Osteocyte (in vitro differentiated cells): ENCODE results near the gene TIMM13. TPM values are rescaled to one million over a fixed set of nuclear protein-coding genes. Genes with fewer than 3 reads are reported as not detected.

ENCODE experiments used
- DNase-seq: peaks from one replicate; pipeline ENCODE4 v3.0.0; 2021; ENCODE audit warnings: mixed read lengths; ENCODE audit not compliant: unreplicated experiment; ENCODE audit errors: extremely low spot score
- H3K27ac Mint-ChIP-seq: one replicate; pipeline ENCODE4 v1.8.0; 2021; ENCODE audit warnings: mild to moderate bottlenecking, mixed read lengths; ENCODE audit not compliant: unreplicated experiment
- H3K27me3 Mint-ChIP-seq: one replicate; pipeline ENCODE4 v1.8.0; 2021; ENCODE audit warnings: mixed read lengths; ENCODE audit not compliant: unreplicated experiment
- H3K36me3 Mint-ChIP-seq: one replicate; pipeline ENCODE4 v1.8.0; 2021; ENCODE audit warnings: mixed read lengths; ENCODE audit not compliant: unreplicated experiment
- H3K4me1 Mint-ChIP-seq: one replicate; pipeline ENCODE4 v1.8.0; 2021; ENCODE audit warnings: mixed read lengths; ENCODE audit not compliant: unreplicated experiment
- H3K4me3 Mint-ChIP-seq: one replicate; pipeline ENCODE4 v1.8.0; 2021; ENCODE audit warnings: mild to moderate bottlenecking, moderate library complexity, mixed read lengths; ENCODE audit not compliant: unreplicated experiment
- H3K9me3 Mint-ChIP-seq: one replicate; pipeline ENCODE4 v1.8.0; 2021; ENCODE audit warnings: mixed read lengths; ENCODE audit not compliant: unreplicated experiment
- total RNA-seq: library from RNA; stranded (reverse); gene quantifications from 2 replicates; pipeline ENCODE4 v1.2.1, GENCODE V29; 2021
- TF ChIP-seq, protein P1 (sequence below): fragments of 200-600 bp; sonication (generic); IDR thresholded peaks from 2 replicates; pipeline ENCODE4 v1.5.0; 2021; ENCODE audit warnings: antibody characterized with exemption, mild to moderate bottlenecking, moderate library complexity

Gene TIMM13
- total RNA-seq, 1 donor from 2014 or later = 108 TPM

DNA sequence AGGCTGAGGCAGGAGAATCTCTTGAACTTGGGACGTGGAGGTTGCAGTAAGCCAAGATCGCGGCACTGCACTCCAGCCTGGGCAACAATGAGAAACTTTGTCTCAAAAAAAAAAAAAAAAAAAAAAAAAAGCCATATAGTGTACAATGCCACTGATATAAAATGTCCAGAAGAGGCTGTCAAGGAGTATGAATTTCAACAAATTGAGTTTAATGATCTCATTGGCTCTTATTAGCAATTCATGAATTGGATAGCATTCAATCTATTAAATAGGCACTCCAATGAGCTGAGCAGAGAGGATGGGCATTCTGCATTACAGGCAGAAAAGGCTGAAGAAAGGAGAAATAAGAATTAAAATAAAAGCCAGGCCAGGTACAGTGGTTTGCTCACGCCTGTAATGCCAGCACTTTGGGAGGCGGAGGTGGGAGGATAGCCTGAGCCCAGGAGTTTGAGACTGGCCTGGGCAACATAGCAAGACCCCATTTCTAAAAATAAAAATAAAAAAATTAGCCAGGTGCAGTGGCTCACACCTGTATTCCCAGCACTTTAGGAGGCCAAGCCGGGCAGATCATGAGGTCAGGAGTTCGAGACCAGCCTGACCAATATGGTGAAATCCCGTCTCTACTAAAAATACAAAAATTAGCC is 30.1 kb upstream of the TIMM13 start:
- TF ChIP-seq, protein P1, sequence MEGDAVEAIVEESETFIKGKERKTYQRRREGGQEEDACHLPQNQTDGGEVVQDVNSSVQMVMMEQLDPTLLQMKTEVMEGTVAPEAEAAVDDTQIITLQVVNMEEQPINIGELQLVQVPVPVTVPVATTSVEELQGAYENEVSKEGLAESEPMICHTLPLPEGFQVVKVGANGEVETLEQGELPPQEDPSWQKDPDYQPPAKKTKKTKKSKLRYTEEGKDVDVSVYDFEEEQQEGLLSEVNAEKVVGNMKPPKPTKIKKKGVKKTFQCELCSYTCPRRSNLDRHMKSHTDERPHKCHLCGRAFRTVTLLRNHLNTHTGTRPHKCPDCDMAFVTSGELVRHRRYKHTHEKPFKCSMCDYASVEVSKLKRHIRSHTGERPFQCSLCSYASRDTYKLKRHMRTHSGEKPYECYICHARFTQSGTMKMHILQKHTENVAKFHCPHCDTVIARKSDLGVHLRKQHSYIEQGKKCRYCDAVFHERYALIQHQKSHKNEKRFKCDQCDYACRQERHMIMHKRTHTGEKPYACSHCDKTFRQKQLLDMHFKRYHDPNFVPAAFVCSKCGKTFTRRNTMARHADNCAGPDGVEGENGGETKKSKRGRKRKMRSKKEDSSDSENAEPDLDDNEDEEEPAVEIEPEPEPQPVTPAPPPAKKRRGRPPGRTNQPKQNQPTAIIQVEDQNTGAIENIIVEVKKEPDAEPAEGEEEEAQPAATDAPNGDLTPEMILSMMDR = no peak
- DNase-seq = no peak
- no peaks in the 10 kb centered on the region for H3K27me3 Mint-ChIP-seq
- peak overlapping the region; percentile 76 for H3K4me3 Mint-ChIP-seq
- no peaks in the 10 kb centered on the region for H3K9me3 Mint-ChIP-seq
- no peaks in the 10 kb centered on the region for H3K36me3 Mint-ChIP-seq
- H3K27ac Mint-ChIP-seq = peak overlapping the region; percentile 92
- H3K4me1 Mint-ChIP-seq = peaks cover 27% of the 10 kb centered on the region

DNA sequence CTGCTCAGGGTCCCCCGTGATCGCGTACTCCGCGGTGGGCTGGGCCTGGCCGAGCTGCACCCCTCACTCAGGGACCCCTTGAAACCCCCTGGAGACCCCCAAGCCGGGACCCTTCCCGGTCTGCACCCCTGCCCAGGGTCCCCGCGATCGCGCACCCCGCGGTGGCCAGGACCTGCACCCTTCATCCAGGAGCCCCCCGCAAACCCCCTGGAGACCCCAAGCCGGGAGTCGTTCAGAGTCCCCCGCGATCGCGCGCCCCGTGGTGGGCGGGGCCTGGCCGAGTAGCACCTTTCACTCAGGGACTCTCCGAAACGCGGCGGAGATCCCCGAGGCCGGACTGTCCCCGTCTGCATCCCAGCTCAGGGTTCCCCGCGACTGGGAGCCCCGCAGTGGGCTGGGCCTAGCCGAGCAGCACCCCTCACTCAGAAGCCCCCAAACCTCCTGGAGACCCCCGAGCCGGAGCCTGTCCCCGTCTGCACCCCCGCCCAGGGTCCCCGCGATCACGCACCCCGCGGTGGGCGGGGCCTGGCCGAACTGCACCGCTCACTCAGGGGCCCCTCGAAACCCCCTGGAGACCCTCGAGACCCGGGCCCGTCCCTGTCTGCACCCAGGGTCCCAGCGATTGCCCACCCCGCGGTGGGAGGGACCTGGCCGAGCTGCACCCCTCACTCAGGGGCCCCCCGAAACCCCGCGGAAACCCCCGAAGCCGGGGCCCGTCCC is 28.6 kb upstream of the TIMM13 start:
- peak overlapping the region; percentile 27 for H3K27ac Mint-ChIP-seq
- no peaks in the 10 kb centered on the region for H3K27me3 Mint-ChIP-seq
- peak overlapping the region; percentile 77 for H3K4me3 Mint-ChIP-seq
- DNase-seq = peak; percentile 85
- H3K4me1 Mint-ChIP-seq = peaks cover 18% of the 10 kb centered on the region
- H3K9me3 Mint-ChIP-seq = no peaks in the 10 kb centered on the region
- TF ChIP-seq, protein P1 = no peak
- no peaks in the 10 kb centered on the region for H3K36me3 Mint-ChIP-seq

DNA sequence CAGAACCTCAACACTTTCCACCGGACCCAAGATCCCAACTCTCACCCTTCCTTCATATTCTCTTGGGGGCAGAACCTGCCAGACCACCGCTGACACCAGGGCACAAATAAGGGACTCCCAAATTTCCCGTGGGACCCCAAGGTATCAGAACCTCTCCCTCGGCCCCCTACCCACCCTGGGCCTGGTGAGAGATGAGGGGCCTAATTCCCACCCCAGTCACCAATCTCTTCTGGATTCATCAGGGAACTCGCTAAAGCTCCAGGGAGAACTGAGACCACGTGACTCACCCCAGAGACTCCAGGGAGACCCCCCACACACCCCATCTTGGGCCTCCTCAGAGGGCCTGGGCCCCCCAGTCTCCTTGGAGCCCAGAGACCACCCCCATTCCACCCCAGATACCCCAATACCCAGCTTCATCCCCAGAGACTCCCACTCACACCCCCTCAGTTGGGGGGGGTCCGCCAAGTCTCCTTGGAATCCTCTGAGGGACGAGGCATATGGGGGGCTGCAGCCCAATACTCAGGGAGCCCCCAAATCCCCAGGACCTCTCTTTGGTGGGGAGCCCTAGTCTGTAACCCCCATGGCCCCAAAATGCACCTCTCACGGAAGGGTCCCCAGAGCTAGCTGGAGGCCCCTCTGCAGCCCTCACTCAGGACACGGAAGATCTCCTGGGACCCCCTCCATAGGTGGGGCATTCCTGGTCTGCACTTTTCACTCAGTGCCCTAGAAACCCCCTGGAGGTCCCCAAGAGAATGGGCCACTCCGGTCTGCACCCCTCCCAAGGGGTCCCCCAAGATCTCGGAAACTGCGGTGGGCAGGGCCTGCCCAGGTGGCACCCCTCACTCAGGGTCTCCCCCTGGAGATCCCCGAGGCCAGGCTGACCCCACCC is 27.8 kb upstream of the TIMM13 start:
- Mint-ChIP-seq H3K9me3 (no peaks in the 10 kb centered on the region), H3K4me3 (peak overlapping the region; percentile 77), H3K27ac (peak overlapping the region; percentile 27), H3K36me3 (no peaks in the 10 kb centered on the region), H3K27me3 (no peaks in the 10 kb centered on the region), H3K4me1 (peaks cover 18% of the 10 kb centered on the region)
- TF ChIP-seq, protein P1 = no peak
- no peak for DNase-seq

DNA sequence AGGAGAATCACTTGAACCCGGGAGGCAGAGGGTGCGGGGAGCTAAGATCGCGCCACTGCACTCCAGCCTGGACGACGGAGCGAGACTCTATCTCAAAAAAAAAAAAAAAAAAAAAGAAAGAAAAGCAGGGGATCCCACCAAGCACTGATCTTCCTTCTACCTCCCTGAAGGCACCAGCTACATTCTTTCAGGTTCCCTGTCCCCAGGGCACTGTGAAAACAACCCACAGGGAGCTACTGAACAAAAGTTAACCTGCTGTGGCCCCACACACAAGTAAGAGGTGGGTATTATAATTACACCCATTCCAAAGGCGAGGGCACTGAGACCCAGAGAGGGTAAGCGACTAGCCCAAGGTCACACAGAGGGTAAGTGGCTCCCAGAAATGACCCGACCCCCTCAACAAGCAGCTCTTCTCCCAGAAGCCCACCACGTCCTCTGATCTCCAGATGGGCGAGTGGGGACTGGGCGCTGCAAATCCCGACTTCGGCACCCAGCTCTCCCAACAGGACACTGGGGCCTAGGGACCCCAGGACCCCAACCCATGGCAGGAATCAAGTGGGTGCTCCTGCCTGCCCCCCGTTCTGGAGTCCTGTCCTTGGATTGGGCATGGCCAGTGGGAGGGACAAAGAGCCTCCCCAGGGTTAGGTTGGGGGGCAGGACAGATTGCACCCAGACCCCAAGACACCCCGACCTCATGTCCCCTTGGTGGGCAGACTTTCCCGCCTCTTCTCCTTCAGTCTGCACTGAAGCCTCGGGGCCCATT is 27.0 kb upstream of the TIMM13 start:
- peak overlapping the region; percentile 27 for H3K27ac Mint-ChIP-seq
- peaks cover 18% of the 10 kb centered on the region for H3K4me1 Mint-ChIP-seq
- H3K9me3 Mint-ChIP-seq = no peaks in the 10 kb centered on the region
- peak overlapping the region; percentile 77 for H3K4me3 Mint-ChIP-seq
- no peaks in the 10 kb centered on the region for H3K27me3 Mint-ChIP-seq
- no peak for DNase-seq
- no peaks in the 10 kb centered on the region for H3K36me3 Mint-ChIP-seq
- TF ChIP-seq, protein P1 = no peak
